ENCODE data around the gene TCTN1. TPM values are rescaled to one million over a fixed set of nuclear protein-coding genes. Genes with fewer than 3 reads are reported as not detected.

TCTN1 gene
- total and polyA plus RNA-seq, 2 donors (not counting 1 experiment from before 2014, with no cell fraction given): 49.1 to 69.8 TPM

DNA sequence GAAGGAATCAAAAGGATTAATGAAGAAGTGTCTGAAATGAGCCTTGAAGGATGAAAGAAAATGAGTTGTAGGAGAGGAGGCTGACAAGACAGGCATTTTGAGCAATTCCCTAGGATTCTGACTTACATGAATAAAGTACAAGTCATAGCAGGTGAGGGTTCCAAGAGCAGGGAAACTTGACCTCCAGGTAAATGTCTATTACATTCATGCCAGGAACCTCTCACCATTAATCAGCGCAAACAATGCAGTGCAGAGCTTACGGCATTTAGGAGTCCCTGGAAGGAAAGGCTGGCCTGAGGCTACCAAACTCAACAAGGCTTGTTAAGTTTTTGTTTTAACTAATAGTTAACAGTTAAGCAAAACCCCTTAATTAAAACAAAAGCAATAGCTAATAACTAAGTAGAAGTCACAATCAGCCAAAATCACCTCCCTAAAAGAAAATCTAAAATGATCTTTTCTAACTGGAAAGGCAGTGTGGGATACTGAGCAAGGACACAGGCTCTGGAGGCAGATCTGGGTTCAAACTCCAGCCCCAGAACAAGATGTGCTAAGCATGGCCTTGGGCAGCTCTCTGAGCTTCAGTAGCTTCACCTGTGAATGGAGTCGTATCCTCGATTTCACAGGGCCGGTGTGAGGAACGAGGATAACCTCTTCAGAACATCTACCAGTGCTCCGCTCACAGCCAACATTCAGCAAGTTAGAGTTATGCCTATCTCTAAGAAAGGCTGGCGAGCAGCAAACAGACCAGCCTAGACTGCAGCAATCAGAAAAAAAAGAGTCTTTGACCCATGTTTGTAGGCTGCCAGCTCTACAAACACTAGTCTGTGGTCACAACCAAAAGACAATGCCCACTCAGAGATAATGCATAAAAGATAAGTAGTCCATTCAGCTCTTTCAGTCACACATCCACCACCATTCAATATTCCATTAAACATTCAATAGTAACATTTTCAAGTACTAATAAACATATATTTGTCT, 47.7 kb upstream of the TCTN1 start:
- H3K4me1 Mint-ChIP-seq: peaks cover 69% of the 10 kb centered on the region
- H3K9me3 ChIP-seq (ENCODE audit: control extremely low read depth in 1 of 3, control insufficient read depth in 2 of 3, insufficient read depth in 1 of 3, low read length in 2 of 3): peaks cover 0 to 19% (median 13%) of the 10 kb centered on the region in 3 donors
- no peak overlapping the region for H3K4me2 ChIP-seq (replicated peaks; ENCODE audit: low read depth, low read length, poor library complexity, severe bottlenecking)
- peaks cover 58 to 63% of the 10 kb centered on the region in 2 donors for H3K4me1 ChIP-seq (ENCODE audit: control insufficient read depth in 2 of 2, insufficient read depth in 2 of 2, low read length in 2 of 2)
- H3K36me3 ChIP-seq (replicated peaks in 1 of 2; ENCODE audit: control extremely low read depth in 1 of 2, control insufficient read depth in 1 of 2, extremely low read depth in 1 of 2, insufficient read depth in 2 of 2, low read length in 1 of 2): peaks cover 0 to 7% of the 10 kb centered on the region in 2 experiments
- DNase-seq (no peak), ATAC-seq (ENCODE audit: low read depth) (no peak)
- intact Hi-C loops (cut with micrococcal nuclease): no loop called here
- peak overlapping the region; percentile 74 for H3K27ac Mint-ChIP-seq
- TF ChIP-seq EZH2 (IDR thresholded peaks at IDR 0.05; ENCODE audit: borderline replicate concordance, insufficient read depth, low read depth, low read length, poor library complexity, severe bottlenecking): no peak
- TF ChIP-seq, protein P1, sequence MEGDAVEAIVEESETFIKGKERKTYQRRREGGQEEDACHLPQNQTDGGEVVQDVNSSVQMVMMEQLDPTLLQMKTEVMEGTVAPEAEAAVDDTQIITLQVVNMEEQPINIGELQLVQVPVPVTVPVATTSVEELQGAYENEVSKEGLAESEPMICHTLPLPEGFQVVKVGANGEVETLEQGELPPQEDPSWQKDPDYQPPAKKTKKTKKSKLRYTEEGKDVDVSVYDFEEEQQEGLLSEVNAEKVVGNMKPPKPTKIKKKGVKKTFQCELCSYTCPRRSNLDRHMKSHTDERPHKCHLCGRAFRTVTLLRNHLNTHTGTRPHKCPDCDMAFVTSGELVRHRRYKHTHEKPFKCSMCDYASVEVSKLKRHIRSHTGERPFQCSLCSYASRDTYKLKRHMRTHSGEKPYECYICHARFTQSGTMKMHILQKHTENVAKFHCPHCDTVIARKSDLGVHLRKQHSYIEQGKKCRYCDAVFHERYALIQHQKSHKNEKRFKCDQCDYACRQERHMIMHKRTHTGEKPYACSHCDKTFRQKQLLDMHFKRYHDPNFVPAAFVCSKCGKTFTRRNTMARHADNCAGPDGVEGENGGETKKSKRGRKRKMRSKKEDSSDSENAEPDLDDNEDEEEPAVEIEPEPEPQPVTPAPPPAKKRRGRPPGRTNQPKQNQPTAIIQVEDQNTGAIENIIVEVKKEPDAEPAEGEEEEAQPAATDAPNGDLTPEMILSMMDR (IDR thresholded peaks at IDR 0.05): no peak
- no peaks in the 10 kb centered on the region for H3K27me3 ChIP-seq (replicated peaks in 1 of 4; ENCODE audit: control extremely low read depth in 1 of 4, control insufficient read depth in 3 of 4, insufficient read depth in 4 of 4, low read length in 3 of 4)
- H2AFZ ChIP-seq (ENCODE audit: insufficient read depth, low read depth, low read length, poor library complexity, severe bottlenecking): no peak overlapping the region
- peaks cover 87% of the 10 kb centered on the region for H3K79me2 ChIP-seq (ENCODE audit: control insufficient read depth, insufficient read depth, low read length)
- no peak overlapping the region for H3K4me3 ChIP-seq (ENCODE audit: control extremely low read depth in 1 of 5, extremely low read depth in 1 of 5, insufficient read depth in 1 of 5, low read depth in 2 of 5, low read length in 4 of 5)
- CTCF ChIA-PET: interaction anchor here (1.0 to 3.2 kb wide), 6 partner anchors 10 to 135 kb away, joined by 3 to 17 read pairs (median 5); partner anchors contain the start of genes ARPC3, FAM216A and GPN3
- no peak overlapping the region for H3K9ac ChIP-seq (ENCODE audit: low read length)
- no peaks in the 10 kb centered on the region for H3K27me3 Mint-ChIP-seq
- H4K20me1 ChIP-seq (ENCODE audit: control insufficient read depth, insufficient read depth, low read length, poor library complexity, severe bottlenecking): peaks cover 53% of the 10 kb centered on the region
- H3K4me3 Mint-ChIP-seq: peak overlapping the region; percentile 13
- peak overlapping the region in 1 of 2 donors; percentile 54 for H3K27ac ChIP-seq (ENCODE audit: low read length in 2 of 2)
- 86% methylated on average over 6 of the region's 8 CpGs for WGBS (ENCODE audit: insufficient coverage)
- peaks cover 3% of the 10 kb centered on the region for H3K9me3 Mint-ChIP-seq (ENCODE audit: insufficient read depth)
- POLR2A ChIA-PET: interaction anchor here (0.6 to 1.2 kb wide), 2 partner anchors 9 to 90 kb away, joined by 3 to 4 read pairs; no protein-coding TSS in a partner anchor
